Esophagus squamous epithelium (tissue), 4 donors: ENCODE measurements around the gene PPP2R3B.

Experiments used
- POLR2A ChIP-seq, 4 donors: fragments of 450-650 bp; IDR thresholded peaks; one replicate each; pipeline ENCODE4 v1.6.1; 2017; ENCODE audit warnings: antibody characterized with exemption in 4 of 4, mild to moderate bottlenecking in 4 of 4, moderate library complexity in 3 of 4
- TF ChIP-seq, protein P1 (sequence below), 6 experiments: fragments of 450-650 bp in 4 of 6; fragments of 200-600 bp in 2 of 6; sonication (generic) in 2 of 6; IDR thresholded peaks; one replicate each; pipeline ENCODE4 v1.5.1; 2016 to 2019; ENCODE audit warnings: antibody characterized with exemption in 6 of 6, mild to moderate bottlenecking in 4 of 6, moderate library complexity in 4 of 6

DNA sequence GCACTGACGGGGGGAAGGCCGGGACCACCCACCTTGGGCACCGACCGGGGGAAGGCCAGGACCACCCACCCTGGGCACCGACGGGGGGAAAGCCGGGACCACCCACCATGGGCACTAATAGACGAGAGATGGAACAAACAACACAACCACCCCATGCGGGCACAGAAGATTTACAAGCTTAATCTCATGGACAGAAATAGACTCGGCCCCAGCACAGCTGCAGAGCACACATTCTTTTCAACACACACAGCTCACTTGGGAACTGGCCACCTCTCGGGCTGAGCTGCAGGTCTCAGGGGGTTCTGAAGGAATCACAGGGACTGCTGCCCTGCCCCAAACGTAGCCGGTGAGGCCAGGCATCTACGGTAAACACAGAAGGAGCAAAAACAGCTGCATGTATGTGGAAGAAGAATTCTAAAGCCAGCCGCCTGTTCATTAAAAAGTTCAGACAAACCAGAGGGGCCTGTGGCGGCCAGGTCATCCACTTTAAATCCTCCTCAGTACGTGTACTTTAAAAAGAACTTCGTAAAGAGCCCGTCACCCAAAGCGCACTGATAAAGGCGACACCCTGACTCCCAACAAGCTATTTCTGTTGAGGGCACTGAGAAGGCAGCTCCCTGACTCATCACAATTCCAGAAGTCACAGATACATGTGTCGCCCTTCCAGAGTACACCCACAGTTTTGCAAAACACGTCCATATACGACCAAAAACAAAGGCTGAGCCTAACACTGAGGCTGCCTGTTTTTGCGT lies 17.7 kb downstream of the PPP2R3B start:
- TF ChIP-seq POLR2A (IDR thresholded peaks at IDR 0.05) = no peak
- TF ChIP-seq, protein P1, sequence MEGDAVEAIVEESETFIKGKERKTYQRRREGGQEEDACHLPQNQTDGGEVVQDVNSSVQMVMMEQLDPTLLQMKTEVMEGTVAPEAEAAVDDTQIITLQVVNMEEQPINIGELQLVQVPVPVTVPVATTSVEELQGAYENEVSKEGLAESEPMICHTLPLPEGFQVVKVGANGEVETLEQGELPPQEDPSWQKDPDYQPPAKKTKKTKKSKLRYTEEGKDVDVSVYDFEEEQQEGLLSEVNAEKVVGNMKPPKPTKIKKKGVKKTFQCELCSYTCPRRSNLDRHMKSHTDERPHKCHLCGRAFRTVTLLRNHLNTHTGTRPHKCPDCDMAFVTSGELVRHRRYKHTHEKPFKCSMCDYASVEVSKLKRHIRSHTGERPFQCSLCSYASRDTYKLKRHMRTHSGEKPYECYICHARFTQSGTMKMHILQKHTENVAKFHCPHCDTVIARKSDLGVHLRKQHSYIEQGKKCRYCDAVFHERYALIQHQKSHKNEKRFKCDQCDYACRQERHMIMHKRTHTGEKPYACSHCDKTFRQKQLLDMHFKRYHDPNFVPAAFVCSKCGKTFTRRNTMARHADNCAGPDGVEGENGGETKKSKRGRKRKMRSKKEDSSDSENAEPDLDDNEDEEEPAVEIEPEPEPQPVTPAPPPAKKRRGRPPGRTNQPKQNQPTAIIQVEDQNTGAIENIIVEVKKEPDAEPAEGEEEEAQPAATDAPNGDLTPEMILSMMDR (IDR thresholded peaks at IDR 0.05) = no peak
